Measurements from ENCODE around the gene ANKRD52.

DNA sequence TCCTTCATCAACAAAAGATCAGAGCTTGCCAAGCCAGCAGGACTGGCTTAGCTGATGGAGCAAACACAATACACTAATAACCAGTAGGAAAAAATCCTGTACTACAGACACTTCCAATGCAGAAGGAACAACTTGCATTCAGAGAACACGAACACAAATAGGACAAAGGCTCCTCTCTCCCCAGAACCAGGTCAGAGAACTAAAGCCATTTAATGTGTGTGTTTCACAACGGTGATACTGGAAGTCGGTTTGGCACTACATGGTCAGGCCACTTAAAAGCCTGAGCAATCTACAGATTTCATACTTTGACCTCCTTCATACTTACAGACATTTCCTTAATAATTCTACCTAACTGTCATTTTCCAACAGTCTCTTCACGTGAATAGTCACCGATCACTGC, 35.6 kb upstream of the ANKRD52 start:
- TF ChIP-seq, protein P1, sequence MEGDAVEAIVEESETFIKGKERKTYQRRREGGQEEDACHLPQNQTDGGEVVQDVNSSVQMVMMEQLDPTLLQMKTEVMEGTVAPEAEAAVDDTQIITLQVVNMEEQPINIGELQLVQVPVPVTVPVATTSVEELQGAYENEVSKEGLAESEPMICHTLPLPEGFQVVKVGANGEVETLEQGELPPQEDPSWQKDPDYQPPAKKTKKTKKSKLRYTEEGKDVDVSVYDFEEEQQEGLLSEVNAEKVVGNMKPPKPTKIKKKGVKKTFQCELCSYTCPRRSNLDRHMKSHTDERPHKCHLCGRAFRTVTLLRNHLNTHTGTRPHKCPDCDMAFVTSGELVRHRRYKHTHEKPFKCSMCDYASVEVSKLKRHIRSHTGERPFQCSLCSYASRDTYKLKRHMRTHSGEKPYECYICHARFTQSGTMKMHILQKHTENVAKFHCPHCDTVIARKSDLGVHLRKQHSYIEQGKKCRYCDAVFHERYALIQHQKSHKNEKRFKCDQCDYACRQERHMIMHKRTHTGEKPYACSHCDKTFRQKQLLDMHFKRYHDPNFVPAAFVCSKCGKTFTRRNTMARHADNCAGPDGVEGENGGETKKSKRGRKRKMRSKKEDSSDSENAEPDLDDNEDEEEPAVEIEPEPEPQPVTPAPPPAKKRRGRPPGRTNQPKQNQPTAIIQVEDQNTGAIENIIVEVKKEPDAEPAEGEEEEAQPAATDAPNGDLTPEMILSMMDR (IDR thresholded peaks at IDR 0.05), result no peak
- no peak for TF ChIP-seq ZFX (IDR thresholded peaks at IDR 0.05; ENCODE audit: borderline replicate concordance)

Data from 22Rv1 (cell line).